A549 (cell line): ENCODE measurements around the gene MAPK6. TPM values are rescaled to one million over a fixed set of nuclear protein-coding genes. Genes with fewer than 3 reads are reported as not detected.

Experiments used
- ATAC-seq, 2 experiments: fragments of 200-7000 bp in 1 of 2; fragments of >200 bp in 1 of 2; cut with Nextera tagmentation in 1 of 2; cut with Tn5 transposase in 1 of 2; 3 replicates each; pipeline versions ENCODE4 v1.8.0 to v1.9.1; 2018 to 2020; ENCODE audit warnings: mild to moderate bottlenecking in 1 of 2, moderate library complexity in 1 of 2
- CTCF ChIA-PET: fragments of 300-600 bp; sonication (Branson Sonifier 250); formaldehyde crosslinking; extraction: SDS; loops from one replicate; lab custom pipeline; 2021; ENCODE audit warnings: antibody characterized with exemption, inconsistent platforms; lab: Yijun Ruan, JAX
- POLR2A ChIA-PET: fragments of 350-600 bp; formaldehyde crosslinking; extraction: SDS; loops from one replicate; lab custom pipeline; 2021; ENCODE audit warnings: antibody characterized with exemption, inconsistent platforms; lab: Yijun Ruan, JAX
- DNase-seq, 2 experiments: peaks; one replicate each; pipeline versions ENCODE4 v3.0.0 to v3.0.0-alpha.2; 2011 to 2016; ENCODE audit warnings: low read depth in 1 of 2, low spot score in 1 of 2
- FAIRE-seq: peaks from 2 replicates; lab custom pipeline; 2011; peaks lifted over from hg19 to GRCh38; lab: Jason Lieb, UNC
- H3K27ac ChIP-seq, 2 experiments: fragments of >200 bp; sonication (Bioruptor Twin); formaldehyde crosslinking; 3 replicates each; pipeline ENCODE4 v1.5.1; 2016 to 2017
- H3K4me1 ChIP-seq: fragments of >200 bp; sonication (Bioruptor Twin); formaldehyde crosslinking; 3 replicates; pipeline ENCODE4 v1.6.1; 2016
- H3K4me2 ChIP-seq: fragments of >200 bp; sonication (Bioruptor Twin); formaldehyde crosslinking; 3 replicates; pipeline ENCODE4 v1.6.1; 2016
- H3K4me3 ChIP-seq: fragments of >200 bp; sonication (Bioruptor Twin); formaldehyde crosslinking; 3 replicates; pipeline ENCODE4 v1.5.1; 2016
- H3K9me3 ChIP-seq: fragments of >200 bp; sonication (Bioruptor Twin); formaldehyde crosslinking; 3 replicates; pipeline ENCODE4 v1.6.1; 2016
- BHLHE40 ChIP-seq: IDR thresholded peaks from 2 replicates; pipeline ENCODE4 v1.6.1; 2012; ENCODE audit warnings: low read depth, low read length, inconsistent platforms
- CBX8 ChIP-seq: fragments of 200-600 bp; sonication (generic); IDR thresholded peaks from 2 replicates; pipeline ENCODE4 v1.6.1; 2016
- FOXS1 ChIP-seq: fragments of 250-450 bp; sonication (Bioruptor Pico); IDR thresholded peaks from 2 replicates; pipeline ENCODE4 v1.5.0; 2020; ENCODE audit warnings: mild to moderate bottlenecking, moderate library complexity
- HDAC2 ChIP-seq: fragments of 200-600 bp; sonication (generic); IDR thresholded peaks from 2 replicates; pipeline ENCODE4 v1.6.1; 2016
- JUN ChIP-seq, 2 experiments: fragments of >200 bp; sonication (Bioruptor Twin); formaldehyde crosslinking; IDR thresholded peaks; 2 replicates in 1 of 2; 3 replicates in 1 of 2; pipeline ENCODE4 v1.6.1; 2016 to 2017
- JUNB ChIP-seq: fragments of >200 bp; sonication (Bioruptor Twin); formaldehyde crosslinking; IDR thresholded peaks from 2 replicates; pipeline ENCODE4 v1.6.1; 2016
- MYC ChIP-seq: IDR thresholded peaks from 2 replicates; pipeline ENCODE4 v1.6.1; 2012; ENCODE audit warnings: mild to moderate bottlenecking, inconsistent platforms, low read length, improper control_type of control experiment, borderline replicate concordance
- NFE2L2 ChIP-seq: fragments of 150-350 bp; conservative IDR thresholded peaks from 2 replicates; pipeline ENCODE4 v1.6.1; 2014; ENCODE audit warnings: low read length
- NPAS2 ChIP-seq: fragments of 250-450 bp; sonication (Bioruptor Pico); IDR thresholded peaks from 2 replicates; pipeline ENCODE4 v1.8.0; 2022; ENCODE audit warnings: mild to moderate bottlenecking, moderate library complexity, borderline replicate concordance
- NR3C1 ChIP-seq: fragments of >200 bp; sonication (Bioruptor Twin); formaldehyde crosslinking; IDR thresholded peaks from 3 replicates; pipeline ENCODE4 v1.6.1; 2017
- PHF8 ChIP-seq: fragments of 200-600 bp; sonication (generic); IDR thresholded peaks from 2 replicates; pipeline ENCODE4 v1.6.1; 2016; ENCODE audit warnings: low read depth, mild to moderate bottlenecking, antibody characterized with exemption, moderate library complexity, borderline replicate concordance
- POLR2A ChIP-seq: IDR thresholded peaks from 2 replicates; pipeline ENCODE4 v1.6.1; 2012; ENCODE audit warnings: mild to moderate bottlenecking, low read length
- POLR2AphosphoS2 ChIP-seq: conservative IDR thresholded peaks from 2 replicates; pipeline ENCODE4 v1.6.1; 2012; ENCODE audit warnings: low read length, improper control_type of control experiment, inconsistent platforms
- RARB ChIP-seq: fragments of 250-450 bp; sonication (Bioruptor Pico); IDR thresholded peaks from 2 replicates; pipeline ENCODE4 v1.8.0; 2021; ENCODE audit warnings: mild to moderate bottlenecking, moderate library complexity
- RFX5 ChIP-seq: fragments of 450-650 bp; IDR thresholded peaks from 2 replicates; pipeline ENCODE4 v1.7.1; 2014; ENCODE audit warnings: antibody characterized with exemption, mild to moderate bottlenecking, moderate library complexity
- RNF2 ChIP-seq: fragments of 200-600 bp; sonication (generic); IDR thresholded peaks from 2 replicates; pipeline ENCODE4 v1.6.1; 2016; ENCODE audit warnings: low read depth, mild to moderate bottlenecking, antibody characterized with exemption, moderate library complexity, borderline replicate concordance
- ZC3H11A ChIP-seq: fragments of 450-650 bp; IDR thresholded peaks from 2 replicates; pipeline ENCODE4 v1.6.1; 2014; ENCODE audit warnings: antibody characterized with exemption, mild to moderate bottlenecking
- ZFP36 ChIP-seq: fragments of 450-650 bp; IDR thresholded peaks from 2 replicates; pipeline ENCODE4 v1.6.1; 2014; ENCODE audit warnings: borderline replicate concordance; ENCODE audit not compliant: partially characterized antibody
- ZSCAN20 ChIP-seq: fragments of 250-450 bp; sonication (Bioruptor Pico); IDR thresholded peaks from 2 replicates; pipeline ENCODE4 v1.8.0; 2022; ENCODE audit warnings: mild to moderate bottlenecking, moderate library complexity
- WGBS: methylation state at CpG from one replicate; pipeline ENCODE4 v1.1.6; 2017; ENCODE audit errors: missing lambda C conversion rate; 5-methylcytosine and 5-hydroxymethylcytosine counted together
- polyA plus RNA-seq, 4 experiments: library from polyadenylated mRNA; depleted of rRNA in 3 of 4; stranded (reverse); fragments of >200 nt; fragmentation: RNase III in 1 of 4; extraction: RNeasy Plus Mini Kit Qiagen cat#74134 plus additional on column Dnase treatment in 1 of 4; gene quantifications; 2 replicates in 3 of 4; 3 replicates in 1 of 4; pipeline ENCODE4 v1.2.3, GENCODE V29; 2011 to 2017
- TF ChIP-seq, protein P1 (sequence below): fragments of 450-650 bp; IDR thresholded peaks from 2 replicates; pipeline ENCODE4 v1.6.1; 2014; ENCODE audit warnings: antibody characterized with exemption
- TF ChIP-seq, protein P2 (sequence below): fragments of 250-450 bp; sonication (Bioruptor Pico); IDR thresholded peaks from 2 replicates; pipeline ENCODE4 v1.5.0; 2021; ENCODE audit warnings: mild to moderate bottlenecking, moderate library complexity, borderline replicate concordance
- TF ChIP-seq, protein P3 (sequence below): IDR thresholded peaks from 2 replicates; pipeline ENCODE4 v1.6.1; 2012; ENCODE audit warnings: low read depth, borderline replicate concordance
- TF ChIP-seq, protein P4 (sequence below): fragments of >200 bp; sonication (Bioruptor Twin); formaldehyde crosslinking; IDR thresholded peaks from 2 replicates; pipeline ENCODE4 v1.6.1; 2016

Gene MAPK6
- polyA plus RNA-seq, 2 of the 4 experiments (the other 2 are of a cell fraction), result 49.1 to 126 TPM

DNA sequence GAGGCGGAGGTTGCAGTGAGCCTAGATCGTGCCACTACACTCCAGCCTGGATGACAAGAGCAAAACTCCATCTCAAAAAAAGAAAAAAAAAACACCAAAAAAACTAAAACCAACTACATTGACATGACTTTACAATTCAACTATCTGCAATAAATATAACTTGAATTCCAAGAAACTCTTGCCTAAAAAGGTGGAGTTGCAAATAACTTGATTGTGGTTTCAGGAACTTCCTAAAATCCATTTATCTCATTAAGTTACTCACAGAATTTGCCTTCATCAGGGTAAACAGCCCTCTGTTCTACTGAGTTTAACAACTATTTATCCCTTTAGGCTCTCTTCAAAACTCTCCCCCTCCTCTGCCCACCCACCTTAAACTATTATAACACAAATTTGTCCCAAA lies 2.7 kb upstream of the MAPK6 start:
- ATAC-seq (no peak), DNase-seq (no peak), FAIRE-seq (no peak)
- H3K4me2 ChIP-seq, result no peak overlapping the region
- no peaks in the 10 kb centered on the region for H3K9me3 ChIP-seq
- ChIA-PET POLR2A (no interaction called here), CTCF (interaction anchor here (0.7 kb wide), 1 partner anchor 63 kb away, joined by 3 read pairs; no protein-coding TSS in a partner anchor)
- no peak overlapping the region for H3K4me3 ChIP-seq
- no peak for TF ChIP-seq RNF2
- TF ChIP-seq JUN (IDR thresholded peaks at IDR 0.05), result no peak
- no peak for TF ChIP-seq ZFP36
- TF ChIP-seq CBX8, result no peak
- TF ChIP-seq NFE2L2, result no peak
- no peak for TF ChIP-seq HDAC2
- TF ChIP-seq RFX5, result no peak
- TF ChIP-seq FOXS1, result no peak
- TF ChIP-seq NR3C1, result no peak
- TF ChIP-seq BHLHE40, result no peak
- no peak for TF ChIP-seq PHF8
- TF ChIP-seq ZC3H11A, result no peak
- 89% methylated on average over 2 of the region's 2 CpGs for WGBS
- peaks cover 29% of the 10 kb centered on the region for H3K4me1 ChIP-seq
- H3K27ac ChIP-seq, result no peak overlapping the region

DNA sequence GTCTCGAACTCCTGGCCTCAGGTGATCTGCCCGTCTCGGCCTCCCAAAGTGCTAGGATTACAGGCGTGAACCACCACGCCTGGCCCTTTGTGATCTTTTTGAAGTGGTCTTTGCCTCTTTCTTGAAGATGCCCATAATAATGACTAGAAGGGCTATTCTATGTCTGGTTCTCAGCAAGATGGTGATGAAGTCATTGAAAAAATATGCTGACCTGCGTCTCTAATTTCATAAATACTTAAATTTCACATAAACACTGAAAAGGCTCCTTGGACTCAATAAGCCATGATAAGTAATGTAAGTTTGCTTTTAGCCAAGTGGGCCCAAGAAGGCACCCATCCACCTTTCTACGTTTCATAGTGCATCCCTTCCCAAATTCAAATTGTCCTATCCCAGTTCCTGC lies 775 bp upstream of the MAPK6 start:
- Histone ChIP-seq H3K27ac (peak overlapping the region; percentile 79 to 97), H3K4me3 (peak overlapping the region; percentile 54), H3K4me2 (peak overlapping the region; percentile 72), H3K9me3 (no peaks in the 10 kb centered on the region), H3K4me1 (peaks cover 25% of the 10 kb centered on the region)
- 94% methylated on average over 7 of the region's 7 CpGs for WGBS
- FAIRE-seq (no peak), ATAC-seq (no peak), DNase-seq (no peak)
- ChIA-PET CTCF (no interaction called here), POLR2A (interaction anchor here (0.9 to 2.8 kb wide), 4 partner anchors 34 to 161 kb away, joined by 4 to 11 read pairs (median 8); partner anchors contain the start of gene LEO1)
- TF ChIP-seq, protein P1, sequence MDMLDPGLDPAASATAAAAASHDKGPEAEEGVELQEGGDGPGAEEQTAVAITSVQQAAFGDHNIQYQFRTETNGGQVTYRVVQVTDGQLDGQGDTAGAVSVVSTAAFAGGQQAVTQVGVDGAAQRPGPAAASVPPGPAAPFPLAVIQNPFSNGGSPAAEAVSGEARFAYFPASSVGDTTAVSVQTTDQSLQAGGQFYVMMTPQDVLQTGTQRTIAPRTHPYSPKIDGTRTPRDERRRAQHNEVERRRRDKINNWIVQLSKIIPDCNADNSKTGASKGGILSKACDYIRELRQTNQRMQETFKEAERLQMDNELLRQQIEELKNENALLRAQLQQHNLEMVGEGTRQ, result no peak
- TF ChIP-seq JUNB (no peak), POLR2A (no peak), BHLHE40 (no peak), POLR2AphosphoS2 (no peak), NPAS2 (CRISPR knock-in tag) (no peak), NFE2L2 (no peak), ZC3H11A (no peak), JUN (IDR thresholded peaks at IDR 0.05) (no peak), RARB (CRISPR knock-in tag) (no peak), ZSCAN20 (CRISPR knock-in tag) (no peak), PHF8 (no peak), MYC (no peak)
- TF ChIP-seq, protein P2, sequence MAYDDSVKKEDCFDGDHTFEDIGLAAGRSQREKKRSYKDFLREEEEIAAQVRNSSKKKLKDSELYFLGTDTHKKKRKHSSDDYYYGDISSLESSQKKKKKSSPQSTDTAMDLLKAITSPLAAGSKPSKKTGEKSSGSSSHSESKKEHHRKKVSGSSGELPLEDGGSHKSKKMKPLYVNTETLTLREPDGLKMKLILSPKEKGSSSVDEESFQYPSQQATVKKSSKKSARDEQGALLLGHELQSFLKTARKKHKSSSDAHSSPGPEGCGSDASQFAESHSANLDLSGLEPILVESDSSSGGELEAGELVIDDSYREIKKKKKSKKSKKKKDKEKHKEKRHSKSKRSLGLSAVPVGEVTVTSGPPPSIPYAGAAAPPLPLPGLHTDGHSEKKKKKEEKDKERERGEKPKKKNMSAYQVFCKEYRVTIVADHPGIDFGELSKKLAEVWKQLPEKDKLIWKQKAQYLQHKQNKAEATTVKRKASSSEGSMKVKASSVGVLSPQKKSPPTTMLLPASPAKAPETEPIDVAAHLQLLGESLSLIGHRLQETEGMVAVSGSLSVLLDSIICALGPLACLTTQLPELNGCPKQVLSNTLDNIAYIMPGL (CRISPR knock-in tag), result no peak
- TF ChIP-seq, protein P3, sequence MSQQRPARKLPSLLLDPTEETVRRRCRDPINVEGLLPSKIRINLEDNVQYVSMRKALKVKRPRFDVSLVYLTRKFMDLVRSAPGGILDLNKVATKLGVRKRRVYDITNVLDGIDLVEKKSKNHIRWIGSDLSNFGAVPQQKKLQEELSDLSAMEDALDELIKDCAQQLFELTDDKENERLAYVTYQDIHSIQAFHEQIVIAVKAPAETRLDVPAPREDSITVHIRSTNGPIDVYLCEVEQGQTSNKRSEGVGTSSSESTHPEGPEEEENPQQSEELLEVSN, result no peak
- TF ChIP-seq, protein P4, sequence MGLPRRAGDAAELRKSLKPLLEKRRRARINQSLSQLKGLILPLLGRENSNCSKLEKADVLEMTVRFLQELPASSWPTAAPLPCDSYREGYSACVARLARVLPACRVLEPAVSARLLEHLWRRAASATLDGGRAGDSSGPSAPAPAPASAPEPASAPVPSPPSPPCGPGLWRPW, result no peak
